ENCODE data around the gene PRPS1.

DNA sequence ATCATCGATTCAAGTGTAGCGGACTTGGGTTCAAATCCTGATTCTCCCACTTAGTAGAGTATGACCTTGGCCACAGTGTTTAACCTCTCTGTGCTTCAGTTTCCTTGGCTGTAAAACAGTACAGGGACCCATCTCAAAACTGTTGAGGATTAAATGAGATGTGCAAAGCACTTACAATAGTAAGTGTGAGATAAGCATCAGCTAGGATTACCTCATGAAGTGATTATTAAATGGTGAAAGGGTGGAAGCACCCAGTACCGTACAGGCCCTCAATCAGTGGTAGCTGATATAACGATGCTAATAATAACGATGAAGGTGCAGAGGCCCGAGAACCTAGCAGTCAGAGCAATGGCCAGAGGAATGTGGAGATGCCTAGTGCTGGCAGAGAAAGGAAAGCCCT, 45.1 kb downstream of the PRPS1 start:
- TF ChIP-seq TARDBP (IDR thresholded peaks at IDR 0.05) (no peak), ZNF384 (IDR thresholded peaks at IDR 0.05) (no peak), FOXA1 (IDR thresholded peaks at IDR 0.05) (no peak), ARNT (IDR thresholded peaks at IDR 0.05) (no peak), CTBP1 (IDR thresholded peaks at IDR 0.05; ENCODE audit: borderline replicate concordance) (no peak), FOXM1 (IDR thresholded peaks at IDR 0.05; ENCODE audit: borderline replicate concordance) (no peak), NFRKB (IDR thresholded peaks at IDR 0.05) (no peak), SP1 (IDR thresholded peaks at IDR 0.05) (no peak), PKNOX1 (IDR thresholded peaks at IDR 0.05) (no peak), HDGF (IDR thresholded peaks at IDR 0.05; ENCODE audit: borderline replicate concordance) (no peak), SUZ12 (IDR thresholded peaks at IDR 0.05) (no peak), LEF1 (IDR thresholded peaks at IDR 0.05; ENCODE audit: borderline replicate concordance) (no peak), L3MBTL2 (conservative IDR thresholded peaks at IDR 0.05) (no peak)

Data from HEK293T (cell line).